HEK293T (cell line): ENCODE measurements around the gene MAP3K5.

Source experiments
- CTCF ChIA-PET: fragments of 350-600 bp; formaldehyde crosslinking; extraction: SDS; loops from one replicate; lab custom pipeline; 2021; ENCODE audit warnings: antibody characterized with exemption, inconsistent platforms; lab: Yijun Ruan, JAX
- POLR2A ChIA-PET: fragments of 350-600 bp; formaldehyde crosslinking; extraction: SDS; loops from one replicate; lab custom pipeline; 2020; ENCODE audit warnings: antibody characterized with exemption, inconsistent platforms; lab: Yijun Ruan, JAX
- DNase-seq: peaks from one replicate; pipeline ENCODE4 v3.0.0; 2012; ENCODE audit warnings: mixed read lengths; ENCODE audit errors: extremely low spot score
- ARNT ChIP-seq: fragments of 450-650 bp; IDR thresholded peaks from 2 replicates; pipeline ENCODE4 v1.6.1; 2017; ENCODE audit warnings: mild to moderate bottlenecking
- BHLHE40 ChIP-seq: fragments of 450-650 bp; IDR thresholded peaks from 2 replicates; pipeline ENCODE4 v1.6.1; 2016; ENCODE audit warnings: mild to moderate bottlenecking, moderate library complexity, borderline replicate concordance
- CTBP1 ChIP-seq: fragments of 450-650 bp; IDR thresholded peaks from 2 replicates; pipeline ENCODE4 v1.6.1; 2016; ENCODE audit warnings: borderline replicate concordance
- ELF4 ChIP-seq: fragments of 450-650 bp; IDR thresholded peaks from 2 replicates; pipeline ENCODE4 v1.6.1; 2017; ENCODE audit warnings: antibody characterized with exemption
- FOXA1 ChIP-seq: fragments of 450-650 bp; IDR thresholded peaks from 2 replicates; pipeline ENCODE4 v1.6.1; 2016; ENCODE audit warnings: mild to moderate bottlenecking
- FOXK2 ChIP-seq: fragments of 450-650 bp; IDR thresholded peaks from 2 replicates; pipeline ENCODE4 v1.6.1; 2016; ENCODE audit warnings: mild to moderate bottlenecking
- FOXM1 ChIP-seq: fragments of 450-650 bp; IDR thresholded peaks from 2 replicates; pipeline ENCODE4 v1.6.1; 2017; ENCODE audit warnings: mild to moderate bottlenecking, borderline replicate concordance
- HDGF ChIP-seq: fragments of 450-650 bp; IDR thresholded peaks from 2 replicates; pipeline ENCODE4 v1.6.1; 2017; ENCODE audit warnings: antibody characterized with exemption, borderline replicate concordance
- L3MBTL2 ChIP-seq: fragments of 450-650 bp; conservative IDR thresholded peaks from 2 replicates; pipeline ENCODE4 v1.6.1; 2016; ENCODE audit warnings: mild to moderate bottlenecking
- LEF1 ChIP-seq: fragments of 450-650 bp; IDR thresholded peaks from 2 replicates; pipeline ENCODE4 v1.6.1; 2017; ENCODE audit warnings: mild to moderate bottlenecking, borderline replicate concordance
- NFRKB ChIP-seq: fragments of 450-650 bp; IDR thresholded peaks from 2 replicates; pipeline ENCODE4 v1.6.1; 2016; ENCODE audit warnings: mild to moderate bottlenecking, moderate library complexity
- SP1 ChIP-seq: fragments of 450-650 bp; IDR thresholded peaks from 2 replicates; pipeline ENCODE4 v1.6.1; 2017
- SUZ12 ChIP-seq: fragments of 450-650 bp; IDR thresholded peaks from 2 replicates; pipeline ENCODE4 v1.6.1; 2016; ENCODE audit warnings: mild to moderate bottlenecking
- TARDBP ChIP-seq: fragments of 450-650 bp; IDR thresholded peaks from 2 replicates; pipeline ENCODE4 v1.6.1; 2016
- ZNF384 ChIP-seq: fragments of 450-650 bp; IDR thresholded peaks from 2 replicates; pipeline ENCODE4 v1.6.1; 2016
- TF ChIP-seq, protein P1 (sequence below): fragments of 450-650 bp; IDR thresholded peaks from 2 replicates; pipeline ENCODE4 v1.6.1; 2016

The MAP3K5 gene

DNA sequence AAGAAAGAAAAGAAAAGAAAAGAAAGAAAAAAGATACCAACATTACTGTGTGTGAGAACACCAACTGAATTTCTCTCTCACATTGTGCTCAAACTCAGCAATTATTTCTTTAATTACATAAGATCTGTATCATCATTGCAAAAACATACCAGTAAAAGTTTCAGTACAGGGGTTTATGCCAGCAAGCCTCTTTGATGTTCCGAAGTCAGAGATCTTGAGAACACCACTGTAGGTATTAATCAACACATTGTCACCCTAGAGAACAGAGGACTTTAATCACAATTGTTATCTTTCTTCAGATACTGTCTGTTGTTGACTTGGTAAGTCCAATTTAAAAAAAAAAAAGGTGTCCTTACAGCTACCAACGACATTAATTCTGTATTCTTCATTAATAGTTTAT lies 181.1 kb downstream of the MAP3K5 start:
- DNase-seq = no peak
- CTCF ChIA-PET = interaction anchor here (1.7 kb wide), 1 partner anchor 181 kb away, joined by 4 read pairs; the partner anchor contains the start of gene MAP3K5
- TF ChIP-seq SP1 (no peak), ARNT (no peak), LEF1 (no peak), ELF4 (no peak), ZNF384 (no peak), FOXA1 (no peak), TARDBP (no peak), L3MBTL2 (no peak), CTBP1 (no peak), FOXK2 (no peak), BHLHE40 (no peak), HDGF (no peak), SUZ12 (no peak), NFRKB (no peak), FOXM1 (no peak)
- TF ChIP-seq, protein P1, sequence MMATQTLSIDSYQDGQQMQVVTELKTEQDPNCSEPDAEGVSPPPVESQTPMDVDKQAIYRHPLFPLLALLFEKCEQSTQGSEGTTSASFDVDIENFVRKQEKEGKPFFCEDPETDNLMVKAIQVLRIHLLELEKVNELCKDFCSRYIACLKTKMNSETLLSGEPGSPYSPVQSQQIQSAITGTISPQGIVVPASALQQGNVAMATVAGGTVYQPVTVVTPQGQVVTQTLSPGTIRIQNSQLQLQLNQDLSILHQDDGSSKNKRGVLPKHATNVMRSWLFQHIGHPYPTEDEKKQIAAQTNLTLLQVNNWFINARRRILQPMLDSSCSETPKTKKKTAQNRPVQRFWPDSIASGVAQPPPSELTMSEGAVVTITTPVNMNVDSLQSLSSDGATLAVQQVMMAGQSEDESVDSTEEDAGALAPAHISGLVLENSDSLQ = no peak
- POLR2A ChIA-PET = no interaction called here

DNA sequence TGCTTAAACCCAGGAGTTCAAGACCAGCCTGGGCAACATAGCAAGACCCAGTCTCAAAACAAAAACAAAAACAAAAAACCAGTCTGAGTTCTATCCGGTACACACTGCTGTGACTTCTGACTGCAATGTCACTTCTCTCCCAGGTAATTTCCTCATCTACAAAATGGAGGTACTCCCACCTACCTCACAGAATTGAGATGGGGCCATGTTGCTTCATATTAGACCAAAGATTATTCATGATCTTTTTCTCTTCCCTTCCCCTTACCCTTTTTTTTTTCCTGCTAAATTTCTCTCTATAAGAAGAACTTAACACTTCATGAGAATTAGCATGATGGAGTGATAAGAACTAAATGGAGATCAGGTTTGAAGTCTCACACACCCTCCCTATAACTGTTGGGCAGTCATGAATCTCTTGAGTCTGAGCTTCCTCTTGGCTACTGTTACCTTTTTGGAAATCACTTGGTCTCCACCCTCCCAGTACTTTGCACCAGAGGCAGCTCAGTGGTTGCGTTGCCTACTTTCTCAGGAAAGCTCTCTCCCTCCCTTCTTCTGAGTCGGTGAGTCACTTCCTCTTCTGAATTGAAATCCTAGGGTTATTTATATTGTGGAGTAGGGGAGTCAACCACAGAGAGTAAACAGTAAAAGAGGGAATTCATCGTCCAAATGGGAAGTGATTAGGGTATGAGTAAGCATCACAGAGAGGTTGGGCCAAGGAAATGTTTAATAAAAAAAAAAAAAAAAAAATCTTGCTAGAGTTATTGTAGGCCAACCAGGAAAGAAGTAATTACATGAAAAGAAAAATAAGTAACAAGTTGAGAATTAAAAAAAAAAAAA lies 182.2 kb downstream of the MAP3K5 start:
- no peak for TF ChIP-seq LEF1
- ChIA-PET CTCF (interaction anchor here (1.7 kb wide), 1 partner anchor 182 kb away, joined by 4 read pairs; the partner anchor contains the start of gene MAP3K5), POLR2A (interaction anchor here (0.9 kb wide), 1 partner anchor 320 kb away, joined by 3 read pairs; the partner anchor contains the start of gene BCLAF1)
- no peak for DNase-seq

DNA sequence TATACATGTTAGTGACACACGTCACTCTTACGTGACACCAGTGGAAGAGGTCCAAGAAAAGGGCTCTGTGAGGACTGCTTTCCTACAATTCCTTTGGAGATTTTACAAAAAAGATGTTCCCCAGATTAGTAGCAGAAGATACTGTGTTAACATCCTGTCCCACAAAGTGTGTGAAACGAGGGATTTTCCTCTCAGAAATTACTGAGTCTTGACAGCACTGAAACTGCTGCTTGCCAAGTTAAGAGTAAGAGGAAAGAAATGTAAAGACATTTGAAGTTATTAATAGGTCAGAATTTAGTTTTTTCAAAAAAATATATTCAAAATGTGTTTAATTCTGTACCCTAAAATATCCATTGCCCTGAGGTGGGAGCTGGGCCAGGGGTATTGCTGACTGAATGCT lies 183.3 kb downstream of the MAP3K5 start:
- no peak for DNase-seq
- ChIA-PET CTCF (interaction anchor here (1.0 kb wide), 1 partner anchor 183 kb away, joined by 3 read pairs; the partner anchor contains the start of gene MAP3K5), POLR2A (no interaction called here)
- TF ChIP-seq LEF1 (no peak), FOXM1 (no peak), CTBP1 (no peak), L3MBTL2 (no peak), SUZ12 (no peak), FOXA1 (no peak), SP1 (no peak), BHLHE40 (no peak), HDGF (no peak), NFRKB (no peak), FOXK2 (no peak), TARDBP (no peak), ELF4 (no peak), ZNF384 (no peak), ARNT (no peak)
- TF ChIP-seq, protein P1 = no peak

DNA sequence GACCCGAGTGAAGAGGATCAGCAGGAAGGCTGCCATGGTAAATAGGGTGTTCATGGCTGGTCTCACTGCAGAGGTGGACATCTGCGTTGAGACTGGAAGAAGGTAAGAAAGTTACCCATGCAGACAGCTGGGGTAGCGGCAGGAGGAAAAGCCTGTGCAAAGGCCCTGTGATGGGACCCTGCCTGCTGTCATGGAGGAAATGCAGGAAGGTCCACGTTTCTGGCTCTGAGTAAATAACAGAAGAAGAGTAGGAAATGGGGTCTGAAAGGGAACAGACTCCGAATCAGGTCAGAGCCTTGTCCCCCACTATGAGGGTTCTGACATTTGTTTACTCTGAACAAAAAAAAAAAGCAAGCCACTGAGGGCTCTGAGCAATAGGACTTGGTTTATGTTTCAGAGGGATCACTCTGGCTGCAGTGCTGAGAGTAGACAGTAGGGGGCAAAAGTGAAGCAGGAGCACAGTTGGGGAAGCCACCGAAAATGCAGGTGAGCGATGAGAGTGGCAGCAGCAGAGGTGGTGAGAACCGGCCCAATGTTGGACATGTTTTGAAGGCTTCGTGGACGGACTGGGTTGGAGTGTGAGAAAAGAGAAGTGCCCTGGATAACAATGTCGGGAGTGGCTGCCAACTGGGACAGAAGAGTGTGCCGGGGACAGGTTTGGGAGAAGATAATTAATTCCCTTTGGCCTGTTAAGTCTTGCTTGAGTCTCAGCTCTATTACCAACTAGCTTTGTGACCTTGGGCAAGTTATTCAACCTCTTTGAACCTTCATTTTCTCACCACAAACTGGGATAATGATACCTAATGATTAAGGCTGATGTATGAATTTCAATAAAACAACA lies 184.1 kb downstream of the MAP3K5 start:
- peak; percentile 76 for DNase-seq
- CTCF ChIA-PET = interaction anchor here (1.0 kb wide), 1 partner anchor 184 kb away, joined by 3 read pairs; the partner anchor contains the start of gene MAP3K5

More for the DNA sequence above, 184.1 kb downstream of the MAP3K5 start:
- TF ChIP-seq TARDBP (no peak), SUZ12 (no peak), L3MBTL2 (no peak), SP1 (no peak), ELF4 (no peak), ZNF384 (no peak), ARNT (no peak), LEF1 (no peak)
- TF ChIP-seq, protein P1 = no peak
- POLR2A ChIA-PET = no interaction called here
